ENCODE results near the gene ABL1.

Gene ABL1

GRCh38 chr9:130820135-130820738 lies 14.8 kb upstream of the ABL1 start:
- Histone ChIP-seq H3K27ac (ENCODE audit: low read depth, low read length) (no peak overlapping the region), H3K4me3 (ENCODE audit: low read length) (no peak overlapping the region), H3K79me2 (ENCODE audit: control insufficient read depth, low read length) (no peaks in the 10 kb centered on the region), H4K20me1 (ENCODE audit: control insufficient read depth, insufficient read depth, low read depth, low read length) (no peaks in the 10 kb centered on the region), H3F3A (ENCODE audit: control insufficient read depth, insufficient read depth) (no peaks in the 10 kb centered on the region), H3K27me3 (ENCODE audit: control insufficient read depth, low read length) (no peaks in the 10 kb centered on the region), H3K9me2 (replicated peaks; ENCODE audit: control insufficient read depth, low read length) (no peaks in the 10 kb centered on the region), H3K9me3 (ENCODE audit: control insufficient read depth, insufficient read depth, low read length) (no peaks in the 10 kb centered on the region), H3K4me2 (ENCODE audit: low read length) (no peak overlapping the region), H3K36me3 (ENCODE audit: control insufficient read depth, low read length) (no peaks in the 10 kb centered on the region), H3K4me1 (ENCODE audit: control insufficient read depth, low read length) (no peaks in the 10 kb centered on the region)
- TF ChIP-seq CTCF (IDR thresholded peaks at IDR 0.05; ENCODE audit: low read depth, low read length, poor library complexity, severe bottlenecking) (no peak), EZH2phosphoT487 (IDR thresholded peaks at IDR 0.05; ENCODE audit: borderline replicate concordance, low read length) (no peak)

- Histone ChIP-seq H3K79me2 (ENCODE audit: control insufficient read depth, low read length) (no peaks in the 10 kb centered on the region), H4K20me1 (ENCODE audit: control insufficient read depth, insufficient read depth, low read depth, low read length) (no peaks in the 10 kb centered on the region), H3K4me1 (ENCODE audit: control insufficient read depth, low read length) (no peaks in the 10 kb centered on the region)
These were observed 11.6 kb upstream of the ABL1 start for GRCh38 chr9:130823435-130823834.

GRCh38 chr9:130824079-130824478 lies 11.0 kb upstream of the ABL1 start:
- Histone ChIP-seq H3K4me3 (ENCODE audit: low read length) (no peak overlapping the region), H3K79me2 (ENCODE audit: control insufficient read depth, low read length) (no peaks in the 10 kb centered on the region)

More at GRCh38 chr9:130823435-130823834, 11.6 kb upstream of the ABL1 start:
- H3F3A ChIP-seq (ENCODE audit: control insufficient read depth, insufficient read depth), result no peaks in the 10 kb centered on the region
- TF ChIP-seq EZH2phosphoT487 (IDR thresholded peaks at IDR 0.05; ENCODE audit: borderline replicate concordance, low read length) (no peak), CTCF (IDR thresholded peaks at IDR 0.05; ENCODE audit: low read depth, low read length, poor library complexity, severe bottlenecking) (no peak)
- H3K9me2 ChIP-seq (replicated peaks; ENCODE audit: control insufficient read depth, low read length), result no peaks in the 10 kb centered on the region
- no peaks in the 10 kb centered on the region for H3K36me3 ChIP-seq (ENCODE audit: control insufficient read depth, low read length)
- H3K27ac ChIP-seq (ENCODE audit: low read depth, low read length), result no peak overlapping the region
- H3K27me3 ChIP-seq (ENCODE audit: control insufficient read depth, low read length), result no peaks in the 10 kb centered on the region
- H3K4me3 ChIP-seq (ENCODE audit: low read length), result no peak overlapping the region
- 0 out of 2 replicates have a peak, but pooled peaks cover 5% of the 10 kb centered on the region for H3K9me3 ChIP-seq (ENCODE audit: control insufficient read depth, insufficient read depth, low read length)
- H3K4me2 ChIP-seq (ENCODE audit: low read length), result no peak overlapping the region

More at GRCh38 chr9:130824079-130824478, 11.0 kb upstream of the ABL1 start:
- Histone ChIP-seq H3K9me2 (replicated peaks; ENCODE audit: control insufficient read depth, low read length) (no peaks in the 10 kb centered on the region), H3F3A (ENCODE audit: control insufficient read depth, insufficient read depth) (no peaks in the 10 kb centered on the region), H4K20me1 (ENCODE audit: control insufficient read depth, insufficient read depth, low read depth, low read length) (no peaks in the 10 kb centered on the region), H3K27ac (ENCODE audit: low read depth, low read length) (no peak overlapping the region), H3K36me3 (ENCODE audit: control insufficient read depth, low read length) (no peaks in the 10 kb centered on the region), H3K27me3 (ENCODE audit: control insufficient read depth, low read length) (no peaks in the 10 kb centered on the region), H3K9me3 (ENCODE audit: control insufficient read depth, insufficient read depth, low read length) (peaks cover 9% of the 10 kb centered on the region; the same call in 1 of the 2 replicates), H3K4me1 (ENCODE audit: control insufficient read depth, low read length) (no peaks in the 10 kb centered on the region), H3K4me2 (ENCODE audit: low read length) (no peak overlapping the region)
- TF ChIP-seq CTCF (IDR thresholded peaks at IDR 0.05; ENCODE audit: low read depth, low read length, poor library complexity, severe bottlenecking) (no peak), EZH2phosphoT487 (IDR thresholded peaks at IDR 0.05; ENCODE audit: borderline replicate concordance, low read length) (no peak)
